GM20431 (cell line): ENCODE data around the gene AP4B1.
"Not testable (repeated sequence)": the region's sequence is repeated elsewhere in the genome, so short reads cannot be mapped to it uniquely, and the experiment has no call there.

Experiments used
- in situ Hi-C: fragments of 300-500 bp; cut with MseI, MboI; formaldehyde crosslinking; loops from one replicate; pipeline ENCODE4 v1.15.0; 2020; ENCODE audit warnings: low sequenced_read_pairs; ENCODE audit not compliant: unreplicated experiment

AP4B1 gene

DNA sequence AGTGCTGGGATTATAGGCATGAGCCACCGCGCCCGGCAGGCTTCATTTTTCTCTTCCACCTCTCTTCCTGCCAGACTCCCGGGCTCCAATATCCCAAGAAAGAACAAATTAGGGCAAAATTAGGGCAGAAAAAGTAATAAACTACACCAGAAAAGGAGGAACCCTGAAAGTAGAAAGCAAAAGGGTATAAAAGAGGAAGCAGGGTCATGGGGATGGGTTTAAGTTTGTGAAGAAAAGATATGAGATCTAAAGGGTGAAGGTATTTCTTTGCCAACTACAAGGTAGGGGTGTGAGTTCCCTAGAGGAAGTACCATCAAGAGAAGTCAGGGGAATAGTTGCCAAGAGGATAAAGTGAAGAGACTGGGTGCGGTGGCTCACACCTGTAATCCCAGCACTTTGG lies 43.0 kb downstream of the AP4B1 start:
- in situ Hi-C loops: no loop called here

DNA sequence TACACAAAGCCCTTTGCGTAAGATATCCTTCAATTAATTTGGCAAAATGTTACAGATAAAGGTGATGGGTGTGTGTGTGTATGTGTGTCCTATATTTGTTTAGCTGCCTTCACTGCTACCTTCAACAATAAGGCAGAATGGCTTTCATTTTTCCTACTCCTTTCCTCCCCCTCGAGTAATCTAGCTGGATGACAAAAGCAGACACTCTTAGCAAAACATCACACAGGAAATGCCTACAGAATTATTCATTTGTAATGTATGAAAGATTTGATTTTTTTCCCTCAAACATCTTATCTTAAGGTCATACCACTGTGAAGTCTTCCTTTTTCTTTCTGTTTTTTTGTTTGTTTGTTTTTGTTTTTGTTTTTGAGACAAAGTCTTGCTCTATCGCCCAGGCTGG lies 43.7 kb downstream of the AP4B1 start:
- in situ Hi-C loops: no loop called here

DNA sequence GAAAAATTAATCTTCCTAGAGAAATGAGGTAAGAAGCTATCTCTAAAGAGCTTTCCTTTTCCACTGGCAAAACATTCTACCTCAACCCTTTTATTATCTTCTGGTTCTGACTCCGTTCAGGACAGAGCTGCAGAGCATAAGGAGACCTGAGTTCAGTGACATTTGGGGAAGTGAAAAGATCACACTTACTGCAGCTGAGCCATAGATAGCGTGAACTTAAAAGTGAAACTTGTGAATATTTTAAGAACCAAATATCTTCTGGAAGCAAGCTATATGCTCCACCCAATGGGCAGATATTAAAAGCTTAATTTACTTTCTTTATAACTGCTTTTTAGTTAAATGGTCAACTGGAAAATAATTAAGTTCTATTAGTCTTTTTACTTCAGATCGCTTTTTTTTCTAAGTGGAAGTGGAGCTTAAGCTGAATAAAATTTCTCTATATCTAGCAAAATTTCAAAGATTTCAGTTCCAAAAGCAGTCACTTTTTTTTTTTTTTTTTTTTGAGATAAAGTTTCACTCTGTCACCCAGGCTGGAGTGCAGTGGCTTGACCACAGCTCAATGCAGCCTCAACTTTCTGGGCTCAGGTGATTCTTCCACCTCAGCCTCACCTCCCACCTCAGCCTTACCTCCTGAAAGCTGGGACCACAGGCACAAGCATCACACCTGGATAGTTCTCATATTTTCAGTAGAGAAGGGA lies 45.0 kb downstream of the AP4B1 start:
- in situ Hi-C loops: no loop called here

DNA sequence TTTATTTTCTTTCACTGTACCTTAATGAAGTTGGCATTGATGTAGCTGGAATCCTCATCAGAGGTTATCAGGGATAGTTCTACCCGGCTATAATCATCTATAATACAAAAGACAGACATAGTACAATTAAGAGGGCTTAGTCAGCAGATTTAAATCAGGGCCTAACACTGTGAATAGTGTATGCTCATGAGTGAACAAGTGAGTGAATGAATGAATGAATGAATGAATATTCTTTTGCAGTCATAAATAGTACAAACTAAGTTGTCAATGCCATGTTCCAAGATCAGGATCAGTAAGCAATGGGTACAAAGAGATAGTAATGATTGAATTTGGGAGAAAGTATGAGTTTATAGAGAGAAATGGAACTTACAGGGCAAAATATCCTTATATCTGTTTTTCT lies 45.6 kb downstream of the AP4B1 start:
- in situ Hi-C loops: no loop called here

DNA sequence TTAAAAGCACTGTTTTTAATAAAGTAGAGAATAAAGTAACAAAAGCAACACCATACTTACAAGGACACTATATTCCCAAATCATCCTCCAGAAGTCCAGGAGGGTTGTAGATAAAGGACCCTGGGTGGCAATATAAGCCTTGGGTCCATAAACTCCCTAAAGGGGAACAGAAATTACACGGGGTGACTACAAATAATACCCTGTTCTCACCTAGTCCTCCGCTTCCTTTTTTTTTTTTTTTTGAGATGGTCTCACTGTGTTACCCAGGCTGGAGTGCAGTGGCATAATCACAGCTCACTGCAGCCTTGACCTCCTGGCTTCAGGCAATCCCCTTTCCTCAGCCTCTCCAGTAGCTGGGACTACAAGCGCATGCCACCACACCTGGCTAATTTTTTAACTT lies 46.2 kb downstream of the AP4B1 start:
- in situ Hi-C loops: no loop called here

DNA sequence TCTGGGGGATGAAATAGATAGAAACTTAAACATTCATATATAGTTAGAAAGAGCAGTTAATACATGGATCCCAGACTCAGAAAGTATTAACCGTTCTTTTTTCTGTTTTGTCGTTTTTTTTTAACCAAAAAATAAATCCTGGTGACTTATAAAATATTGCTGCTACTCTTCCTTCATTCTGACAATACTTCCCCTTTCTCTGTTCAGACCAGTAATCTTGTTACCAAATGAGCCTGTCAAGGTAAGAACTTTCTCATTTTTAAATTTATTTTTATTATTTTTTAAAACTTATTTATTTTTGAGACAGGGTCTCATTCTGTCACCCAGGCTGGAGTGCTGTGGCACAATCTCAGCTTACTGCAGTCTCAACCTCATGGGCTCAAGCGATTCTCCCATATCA lies 46.8 kb downstream of the AP4B1 start:
- in situ Hi-C loops: no loop called here

DNA sequence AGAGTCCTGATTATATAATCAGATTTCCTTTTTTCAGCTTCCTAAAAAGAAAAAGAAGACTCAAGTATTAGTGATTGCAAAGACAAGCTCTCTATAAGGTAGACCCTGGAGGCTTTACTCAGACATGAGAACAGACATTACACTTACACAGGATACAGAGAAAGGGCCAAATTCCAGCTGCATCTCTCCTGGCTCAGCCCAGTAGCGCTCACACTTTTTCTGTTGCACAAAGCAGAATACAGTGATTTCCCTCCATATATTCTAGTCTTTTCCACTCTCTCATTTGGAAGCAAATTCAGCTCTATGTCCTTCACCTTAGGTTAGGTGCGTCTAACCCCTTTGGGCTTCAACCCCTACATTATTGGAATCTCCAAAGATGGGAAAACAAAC lies 48.2 kb downstream of the AP4B1 start:
- in situ Hi-C loops: no loop called here

DNA sequence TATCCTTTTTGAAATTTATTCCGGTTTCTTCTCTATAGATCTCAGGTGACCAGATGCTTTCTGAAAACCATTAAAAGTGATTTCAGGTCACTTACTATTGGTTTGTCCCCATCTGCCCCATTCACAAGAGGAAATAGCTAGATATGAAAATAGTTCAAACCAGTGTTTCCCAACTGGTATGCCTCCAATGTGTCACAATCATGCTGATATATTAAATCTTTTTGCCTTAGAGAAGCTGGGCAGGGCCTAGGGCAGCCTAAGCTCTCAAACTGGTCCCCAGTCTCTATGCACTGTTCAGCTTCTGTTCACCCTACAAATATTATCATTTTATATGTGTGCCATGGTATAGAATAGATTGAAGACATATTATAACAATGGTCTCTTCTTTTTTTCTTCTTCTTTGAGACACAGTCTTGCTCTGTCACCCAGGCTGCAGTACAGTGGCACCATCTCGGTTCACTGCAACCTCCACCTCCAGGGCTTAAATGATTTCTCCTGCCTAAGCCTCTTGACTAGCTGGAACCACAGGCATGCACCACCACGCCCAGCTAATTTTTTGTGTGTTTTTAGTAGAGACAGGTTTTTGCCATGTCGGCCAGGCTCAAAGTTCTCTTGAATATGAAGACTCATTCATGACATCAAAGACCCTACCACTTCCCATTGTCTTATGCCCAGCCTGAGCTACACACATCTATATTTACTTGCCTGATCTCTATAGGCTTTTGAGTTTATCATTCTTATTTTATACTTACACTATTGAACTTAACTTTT lies 48.8 kb downstream of the AP4B1 start:
- in situ Hi-C loops: no loop called here

DNA sequence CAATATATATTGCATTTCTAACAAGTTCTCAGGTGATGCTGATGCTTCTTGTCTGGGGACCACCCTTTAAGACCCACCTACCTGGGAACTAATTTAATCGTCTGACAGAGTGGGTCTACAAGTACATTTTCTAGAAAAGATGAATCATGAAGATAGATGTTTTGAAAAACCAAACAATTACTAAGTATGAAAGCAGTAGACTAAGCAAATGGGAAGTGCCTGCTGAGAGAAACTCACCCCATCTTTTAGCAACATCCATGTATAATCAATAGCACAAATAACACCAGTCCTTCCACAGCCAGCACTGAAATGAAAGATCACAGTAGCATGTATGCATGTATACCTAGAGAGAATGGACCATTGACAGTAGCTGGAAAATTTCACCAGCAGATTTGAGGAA lies 50.4 kb downstream of the AP4B1 start:
- in situ Hi-C loops: no loop called here

DNA sequence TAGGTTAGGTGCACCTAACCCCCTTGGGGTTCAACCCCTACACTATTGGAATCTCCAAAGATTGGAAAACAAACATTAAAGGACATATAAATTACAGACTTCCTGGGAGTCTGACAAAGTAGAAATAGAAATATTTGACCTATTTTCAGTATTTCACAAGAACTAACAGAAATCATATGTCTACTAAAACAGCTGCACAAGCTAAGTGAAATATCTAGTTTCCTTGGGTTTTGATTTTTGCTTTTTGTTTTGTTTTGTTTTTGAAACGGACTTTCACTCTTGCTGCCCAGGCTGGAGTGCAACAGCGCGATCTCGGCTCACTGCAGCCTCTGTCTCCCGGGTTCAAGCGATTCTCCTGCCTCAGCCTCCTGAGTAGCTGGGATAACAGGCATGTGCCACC lies 51.9 kb downstream of the AP4B1 start:
- in situ Hi-C loops: not testable (repeated sequence)

DNA sequence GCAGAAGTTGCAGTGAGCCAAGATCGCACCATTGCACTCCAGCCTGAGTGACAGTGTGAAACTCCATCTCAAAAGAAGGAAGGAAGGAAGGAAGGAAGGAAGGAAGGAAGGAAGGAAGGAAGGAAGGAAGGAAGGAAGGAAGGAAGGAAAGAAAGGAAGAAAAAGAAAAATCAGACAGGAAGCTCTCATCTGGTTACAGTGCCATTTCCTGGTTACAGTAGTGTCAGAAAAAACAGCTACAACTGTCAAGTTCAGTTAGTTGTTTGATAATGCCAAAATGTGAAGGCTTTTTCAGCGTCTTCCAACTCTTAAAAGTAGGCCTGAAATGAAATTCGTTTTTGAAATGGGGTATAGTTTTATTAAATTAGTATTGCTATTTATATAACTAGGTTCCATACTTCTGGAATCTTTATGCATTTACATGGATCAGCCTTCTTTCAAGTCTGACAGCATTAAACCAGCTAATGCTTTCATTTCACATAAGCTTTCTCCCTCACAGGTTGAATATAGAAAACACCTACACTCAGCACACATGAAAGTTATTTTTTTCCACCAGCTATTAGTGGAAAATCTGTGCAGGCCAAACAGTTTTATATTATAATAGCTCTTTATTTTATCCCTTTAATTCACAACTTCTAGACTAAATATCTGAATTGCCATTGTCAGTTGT lies 54.3 kb downstream of the AP4B1 start:
- in situ Hi-C loops: no loop called here

DNA sequence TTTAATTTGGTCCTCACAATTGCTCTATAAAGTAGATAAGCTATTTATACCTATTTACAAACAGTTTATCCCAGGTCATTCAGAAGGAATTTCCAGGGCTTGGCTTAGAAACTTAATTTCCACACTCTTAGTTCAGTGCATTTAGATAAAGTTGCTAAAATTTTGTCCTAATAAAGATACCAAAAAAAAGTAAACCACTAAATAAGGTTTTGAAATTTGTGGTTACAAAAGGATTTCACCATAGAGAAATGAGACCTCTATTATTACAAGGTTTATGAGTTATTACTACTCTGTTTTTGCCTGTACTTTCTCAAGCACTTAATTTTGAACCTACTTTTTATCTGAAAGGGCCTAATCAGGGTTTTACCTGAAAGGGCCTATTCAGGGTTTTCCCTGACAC lies 55.5 kb downstream of the AP4B1 start:
- in situ Hi-C loops: no loop called here

DNA sequence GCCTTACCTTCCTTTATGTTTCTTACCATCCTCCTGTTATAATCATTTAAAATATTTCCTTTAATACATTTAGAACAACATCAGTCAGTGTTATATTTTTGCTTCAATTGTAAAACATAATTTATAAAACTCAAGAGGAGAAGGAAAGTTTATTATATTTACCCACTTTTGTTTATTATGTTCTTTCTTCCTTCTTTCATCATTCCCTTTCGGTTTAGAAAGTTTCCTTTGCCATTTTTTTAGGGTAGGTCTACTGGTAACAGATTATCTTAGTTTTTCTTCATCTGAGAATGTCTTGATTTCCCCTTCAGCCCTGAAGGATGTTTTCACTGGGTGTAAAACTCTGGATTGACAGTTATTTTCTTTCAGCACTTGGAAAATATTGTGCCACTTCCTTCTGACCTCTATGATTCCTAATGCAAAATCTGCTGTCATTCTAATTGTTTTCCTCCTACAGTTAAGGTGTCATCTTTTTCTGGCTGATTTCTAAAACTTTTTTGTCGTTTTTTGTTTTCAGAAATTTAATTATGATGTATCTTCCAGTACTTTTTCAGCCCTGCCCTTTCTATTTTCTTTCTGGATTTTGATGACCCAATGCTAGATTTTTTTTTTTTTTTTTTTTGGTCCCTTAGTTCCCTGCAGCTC lies 58.1 kb downstream of the AP4B1 start:
- in situ Hi-C loops: no loop called here
